OCI-LY1 (cell line): Measurements from ENCODE around the gene ZNF814.
"Not testable (repeated sequence)": the region's sequence is repeated elsewhere in the genome, so short reads cannot be mapped to it uniquely, and the experiment has no call there.

ENCODE experiments used
- EZH2 ChIP-seq: fragments of 200-600 bp; sonication (generic), shearing (Covaris generic); IDR thresholded peaks from 2 replicates; pipeline ENCODE4 v1.8.0; 2017; ENCODE audit warnings: borderline replicate concordance, mixed run types, mild to moderate bottlenecking, antibody characterized with exemption, low read length, moderate library complexity, mixed read lengths
- TF ChIP-seq, protein P1 (sequence below): fragments of 200-600 bp; sonication (generic), shearing (Covaris generic); IDR thresholded peaks from 2 replicates; pipeline ENCODE4 v1.5.1; 2017; ENCODE audit warnings: mild to moderate bottlenecking, antibody characterized with exemption, low read length, moderate library complexity, mixed read lengths

DNA sequence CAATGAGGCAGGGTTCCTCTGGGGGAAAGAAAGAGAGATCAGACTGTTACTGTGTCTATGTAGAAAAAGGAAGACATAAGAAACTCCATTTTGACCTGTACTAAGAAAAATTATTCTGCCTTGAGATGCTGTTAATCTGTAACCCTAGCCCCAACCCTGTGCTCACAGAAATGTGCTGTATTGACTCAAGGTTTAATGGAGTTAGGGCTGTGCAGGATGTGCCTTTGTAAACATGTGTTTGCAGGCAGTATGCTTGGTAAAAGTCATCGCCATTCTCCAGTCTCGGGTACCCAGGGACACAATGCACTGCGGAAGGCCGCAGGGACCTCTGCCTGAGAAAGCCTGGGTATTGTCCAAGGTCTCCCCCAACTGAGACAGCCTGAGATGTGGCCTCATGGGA is 65.2 kb downstream of the ZNF814 start:
- TF ChIP-seq, protein P1, sequence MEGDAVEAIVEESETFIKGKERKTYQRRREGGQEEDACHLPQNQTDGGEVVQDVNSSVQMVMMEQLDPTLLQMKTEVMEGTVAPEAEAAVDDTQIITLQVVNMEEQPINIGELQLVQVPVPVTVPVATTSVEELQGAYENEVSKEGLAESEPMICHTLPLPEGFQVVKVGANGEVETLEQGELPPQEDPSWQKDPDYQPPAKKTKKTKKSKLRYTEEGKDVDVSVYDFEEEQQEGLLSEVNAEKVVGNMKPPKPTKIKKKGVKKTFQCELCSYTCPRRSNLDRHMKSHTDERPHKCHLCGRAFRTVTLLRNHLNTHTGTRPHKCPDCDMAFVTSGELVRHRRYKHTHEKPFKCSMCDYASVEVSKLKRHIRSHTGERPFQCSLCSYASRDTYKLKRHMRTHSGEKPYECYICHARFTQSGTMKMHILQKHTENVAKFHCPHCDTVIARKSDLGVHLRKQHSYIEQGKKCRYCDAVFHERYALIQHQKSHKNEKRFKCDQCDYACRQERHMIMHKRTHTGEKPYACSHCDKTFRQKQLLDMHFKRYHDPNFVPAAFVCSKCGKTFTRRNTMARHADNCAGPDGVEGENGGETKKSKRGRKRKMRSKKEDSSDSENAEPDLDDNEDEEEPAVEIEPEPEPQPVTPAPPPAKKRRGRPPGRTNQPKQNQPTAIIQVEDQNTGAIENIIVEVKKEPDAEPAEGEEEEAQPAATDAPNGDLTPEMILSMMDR = not testable (repeated sequence)
- not testable (repeated sequence) for TF ChIP-seq EZH2
